KOPT-K1 (cell line): ENCODE measurements around the gene ANKRD34C.

Experiments
- H3K27ac ChIP-seq: fragments of 200-600 bp; sonication (generic); 2 replicates; pipeline ENCODE4 v1.5.1; 2016; ENCODE audit warnings: antibody characterized with exemption, mild to moderate bottlenecking, low read depth, low read length; ENCODE audit not compliant: poor library complexity, severe bottlenecking
- H3K36me3 ChIP-seq: fragments of 200-600 bp; sonication (generic); 2 replicates; pipeline ENCODE4 v1.5.1; 2017; ENCODE audit warnings: antibody characterized with exemption, mild to moderate bottlenecking, low read length, moderate library complexity; ENCODE audit not compliant: insufficient read depth
- H3K9me3 ChIP-seq: fragments of 200-600 bp; sonication (generic); 2 replicates; pipeline ENCODE4 v1.5.1; 2017; ENCODE audit warnings: antibody characterized with exemption, low read length, mild to moderate bottlenecking; ENCODE audit not compliant: insufficient read depth, poor library complexity, severe bottlenecking

The ANKRD34C gene

DNA sequence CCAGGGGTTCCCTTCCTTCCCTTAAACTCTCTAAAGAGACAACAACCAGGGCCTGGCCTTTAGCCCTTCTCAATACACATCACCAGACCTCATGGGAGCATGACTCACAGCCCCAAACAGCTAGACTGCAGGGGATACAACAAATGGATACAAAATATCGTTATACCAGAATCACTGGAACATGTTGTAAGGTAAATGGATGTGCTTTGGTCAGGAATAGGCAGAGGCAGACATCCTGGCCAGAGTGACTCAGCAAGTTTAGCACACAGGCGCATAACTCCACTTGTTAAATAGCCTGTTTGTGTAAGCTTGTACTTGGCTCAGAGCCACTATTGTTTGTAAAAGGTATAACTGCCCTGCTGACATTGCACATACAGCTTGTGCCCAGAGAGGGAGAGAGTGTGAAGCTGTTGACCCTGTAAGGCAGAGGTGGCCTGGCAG lies 46.7 kb downstream of the ANKRD34C start:
- H3K9me3 ChIP-seq: no peaks in the 10 kb centered on the region
- peaks cover 31% of the 10 kb centered on the region for H3K36me3 ChIP-seq
- H3K27ac ChIP-seq: no peak overlapping the region
